ENCODE measurements around the gene ANTXR2.

GRCh38 chr4:80027611-80028010, 45.4 kb downstream of the ANTXR2 start:
- TF ChIP-seq CTCF (IDR thresholded peaks at IDR 0.05): no peak
- no peak for TF ChIP-seq POLR2A (IDR thresholded peaks at IDR 0.05)

Data from Peyer's patch (tissue), 4 donors.